Fibroblast of villous mesenchyme (primary cell): ENCODE data around the gene DCDC2C. TPM values are rescaled to one million over a fixed set of nuclear protein-coding genes. Genes with fewer than 3 reads are reported as not detected.

Experiments used
- DNase-seq: peaks from one replicate; pipeline ENCODE4 v3.0.0-alpha.2; 2010; ENCODE audit warnings: low read depth
- H3K4me3 ChIP-seq: 2 replicates; pipeline ENCODE4 v1.5.1; 2011; ENCODE audit warnings: low read depth, mild to moderate bottlenecking, low read length
- CTCF ChIP-seq: IDR thresholded peaks from 2 replicates; pipeline ENCODE4 v1.5.1; 2012; ENCODE audit warnings: low read depth, mild to moderate bottlenecking, low read length; ENCODE audit not compliant: insufficient read depth
- total RNA-seq: library from RNA; depleted of rRNA; stranded (reverse); fragments of >200 nt; gene quantifications from 2 replicates; pipeline ENCODE4 v1.2.3, GENCODE V29; 2012

The DCDC2C gene
- total RNA-seq, 1 donor, result not detected

DNA sequence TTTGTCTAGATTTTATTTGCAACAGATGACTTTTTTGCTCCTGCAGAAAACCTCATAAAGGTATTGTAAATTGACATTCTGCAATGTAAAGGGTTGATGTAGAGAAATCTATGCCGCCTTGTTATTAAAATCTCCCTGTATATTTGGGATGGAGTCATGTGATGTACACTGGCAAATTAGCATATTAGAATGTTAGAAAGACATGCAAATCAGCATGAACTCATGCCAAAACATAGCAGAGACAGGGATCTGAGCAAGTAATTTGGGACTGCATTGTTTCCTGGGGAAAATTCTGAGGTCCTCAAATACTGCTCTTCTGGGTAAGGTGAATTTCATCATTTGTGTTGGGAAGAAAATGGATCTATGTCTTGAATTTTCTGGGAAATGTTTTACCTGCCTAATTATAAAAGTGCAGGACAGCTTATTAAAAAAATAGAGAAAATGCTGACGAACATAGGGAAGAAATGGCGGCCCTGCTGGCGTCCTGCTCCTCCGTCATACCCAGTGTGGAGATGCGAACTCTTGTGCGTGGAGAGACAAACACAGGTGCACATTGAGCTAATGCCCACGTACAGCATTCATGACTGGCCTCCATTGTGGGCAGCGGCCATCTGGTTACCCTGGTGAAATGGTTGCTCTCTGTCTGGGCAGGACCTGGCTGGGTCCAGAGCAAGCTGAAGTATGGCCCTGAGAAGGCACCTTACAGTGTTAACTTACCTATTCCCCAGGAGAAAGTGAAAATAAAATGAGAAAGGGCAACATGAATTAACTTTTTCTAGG, 29.1 kb upstream of the DCDC2C start:
- TF ChIP-seq CTCF, result no peak
- no peak overlapping the region for H3K4me3 ChIP-seq
- no peak for DNase-seq

DNA sequence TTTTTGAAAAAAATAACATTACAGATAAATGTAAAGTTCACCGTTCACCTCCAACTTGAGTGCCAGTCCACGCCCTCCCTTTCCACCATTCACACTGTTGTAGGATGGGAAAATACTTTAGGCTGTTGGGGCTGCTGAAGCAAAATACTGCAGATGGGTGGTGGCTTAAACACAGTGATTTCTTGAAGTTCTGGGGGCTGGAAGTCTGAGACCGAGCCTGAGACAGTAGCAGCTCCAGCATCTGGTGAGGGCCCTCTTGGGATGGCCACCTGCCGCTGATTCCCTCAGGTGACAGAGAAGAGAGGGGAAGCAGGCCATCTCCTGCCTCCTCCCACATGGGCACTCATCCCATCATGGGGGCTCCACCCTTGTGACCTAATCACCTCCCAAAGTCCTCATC, 27.7 kb upstream of the DCDC2C start:
- no peak for TF ChIP-seq CTCF
- no peak overlapping the region for H3K4me3 ChIP-seq
- DNase-seq, result no peak

GRCh38 chr2:3677436-3677835, 25.9 kb upstream of the DCDC2C start:
- no peak for TF ChIP-seq CTCF
- no peak overlapping the region for H3K4me3 ChIP-seq
- DNase-seq, result no peak

- TF ChIP-seq CTCF, result no peak
- DNase-seq, result no peak
- H3K4me3 ChIP-seq, result no peak overlapping the region
Observed at GRCh38 chr2:3678212-3678611, 25.2 kb upstream of the DCDC2C start.

DNA sequence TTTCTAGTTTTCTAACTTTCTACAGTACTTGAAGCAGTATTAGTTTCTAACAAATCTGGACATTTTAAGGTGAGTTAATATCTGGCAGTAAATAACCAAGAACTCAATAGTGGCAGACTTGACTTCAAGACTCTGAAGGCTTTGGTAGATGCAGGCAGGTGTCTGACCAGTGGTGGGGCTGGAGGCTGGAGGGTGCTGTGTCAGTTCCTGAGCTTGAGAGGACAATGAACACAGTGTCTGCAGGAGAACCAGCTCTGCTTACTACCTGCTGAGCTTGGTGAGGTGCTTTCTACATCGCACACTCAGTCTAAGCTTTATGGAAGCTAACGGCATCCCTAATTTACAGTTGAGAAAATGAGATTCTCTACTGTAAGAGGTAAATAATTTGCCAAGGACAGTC, 24.2 kb upstream of the DCDC2C start:
- H3K4me3 ChIP-seq, result no peak overlapping the region
- TF ChIP-seq CTCF, result no peak
- DNase-seq, result no peak

- TF ChIP-seq CTCF, result no peak
- H3K4me3 ChIP-seq, result no peak overlapping the region
- no peak for DNase-seq
Observed at GRCh38 chr2:3679616-3680393, 23.6 kb upstream of the DCDC2C start.
